IPS DF 4.7 (cell line): ENCODE measurements around the gene RNF224.

ENCODE experiments used
- DNase-seq: peaks from one replicate; pipeline ENCODE4 v3.0.0-alpha.2; 2013; ENCODE audit warnings: low spot score; ENCODE audit errors: extremely low read depth

Gene RNF224

DNA sequence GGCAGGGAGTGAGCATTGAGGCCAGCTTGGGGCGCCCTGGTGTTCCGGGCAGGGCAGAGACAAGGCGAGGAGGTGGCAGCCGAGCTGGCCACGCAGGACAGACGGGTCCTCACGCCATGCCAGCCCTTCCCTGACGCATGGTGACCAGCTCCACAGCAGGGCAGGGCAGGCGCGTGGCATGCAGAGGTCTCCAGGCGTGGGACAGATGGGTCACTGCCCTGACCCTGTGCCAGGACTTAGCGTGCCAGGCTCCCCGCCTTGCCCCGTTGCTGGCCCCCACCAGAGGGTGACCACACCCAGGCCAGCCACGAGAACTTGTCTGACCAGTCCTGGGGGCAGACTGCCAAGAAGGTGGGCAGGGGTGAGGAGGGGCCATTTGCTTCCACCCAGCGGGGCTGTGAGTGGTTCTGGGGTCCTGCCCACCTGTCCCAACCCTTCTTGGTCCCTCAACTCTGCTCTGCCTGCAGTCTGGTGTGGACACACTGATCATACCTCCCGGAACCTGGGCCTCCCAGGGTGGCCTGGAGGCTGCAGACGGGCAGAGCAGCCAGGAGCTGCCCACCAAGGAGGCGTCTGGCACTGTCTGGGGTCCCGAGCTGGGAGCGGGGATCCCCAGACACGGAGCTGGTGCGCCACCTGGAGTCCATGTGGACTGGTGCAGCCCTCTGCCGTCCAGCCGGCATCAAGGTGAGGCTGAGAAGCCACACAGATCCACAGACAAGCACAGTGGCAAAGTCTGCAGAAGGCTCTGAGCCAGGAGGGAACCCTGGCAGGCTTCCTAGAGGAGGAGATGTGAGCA lies at the start of gene RNF224:
TSS of gene RNF224 (plus strand) at position 449 of the 799 bp plus-strand sequence. CDS start 834 bp downstream, outside the sequence.
- DNase-seq, result no peak

DNA sequence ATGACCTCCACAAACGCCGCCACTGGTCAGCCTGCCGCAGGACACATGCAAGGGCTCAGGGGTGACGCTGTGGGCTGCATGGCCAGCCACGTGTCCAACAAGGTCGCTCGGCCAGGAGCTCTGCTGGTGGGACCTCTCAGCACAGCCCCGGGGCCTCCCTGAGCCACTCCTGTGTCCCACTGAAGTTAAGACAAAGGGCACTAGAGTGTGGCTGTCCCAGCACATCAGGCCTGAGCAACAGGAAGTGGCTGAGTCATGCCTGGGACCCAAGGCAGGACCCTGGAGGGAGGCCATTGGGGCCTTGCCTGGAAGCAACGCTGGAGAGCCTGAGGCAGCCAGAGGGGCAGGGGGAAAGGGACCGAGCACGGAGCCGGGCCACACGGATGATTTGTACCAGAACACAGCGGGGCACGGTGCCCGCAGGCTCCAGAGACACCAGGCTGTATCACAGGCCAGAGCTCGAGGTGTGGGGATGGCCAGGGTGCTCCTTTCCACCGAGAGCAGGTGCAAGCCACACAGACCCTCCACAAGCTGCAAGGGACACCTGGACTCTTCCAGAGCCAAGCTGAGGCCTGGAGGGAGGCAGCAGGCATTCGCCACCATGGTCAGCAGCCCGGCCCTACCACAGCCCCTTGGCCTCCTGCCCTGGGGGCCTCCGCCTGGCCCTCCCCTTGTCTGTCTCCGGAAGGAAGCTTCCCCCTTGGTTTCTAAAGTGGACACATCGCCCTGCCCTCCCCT lies 48.9 kb upstream of the RNF224 start:
- DNase-seq, result no peak

DNA sequence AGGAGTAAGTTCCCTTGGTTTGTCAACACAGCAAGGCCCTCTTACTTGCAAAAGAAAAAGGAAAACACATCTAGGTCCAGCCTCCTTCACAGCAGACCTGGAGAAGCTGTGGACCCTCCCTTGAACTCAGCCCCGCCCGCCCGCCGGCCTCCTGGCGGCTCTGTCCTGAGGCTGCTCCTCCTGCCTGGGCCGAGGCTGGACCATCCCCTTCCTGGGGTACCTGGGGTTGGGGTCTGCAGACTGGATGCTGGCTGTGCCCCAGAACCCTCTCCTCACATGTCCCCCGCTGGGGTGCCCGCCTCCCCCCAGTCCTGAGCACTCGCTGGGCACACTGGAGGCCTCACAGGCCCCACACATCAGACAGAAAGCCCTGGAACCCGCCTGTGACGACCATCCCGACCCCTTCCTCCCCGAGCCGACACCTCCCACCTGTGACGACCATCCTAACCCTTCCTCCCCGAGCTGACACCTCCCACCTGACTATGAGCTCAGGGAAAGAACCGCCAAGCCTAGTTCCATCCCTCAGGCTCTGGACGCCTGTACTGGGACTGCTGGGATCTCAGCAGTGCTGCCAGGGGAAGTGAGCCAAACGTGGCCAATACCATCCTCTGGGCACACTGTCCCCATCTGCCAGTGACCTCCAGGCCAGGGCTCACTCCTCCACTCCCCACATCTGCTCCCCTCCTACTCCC lies 48.2 kb upstream of the RNF224 start:
- DNase-seq, result no peak

DNA sequence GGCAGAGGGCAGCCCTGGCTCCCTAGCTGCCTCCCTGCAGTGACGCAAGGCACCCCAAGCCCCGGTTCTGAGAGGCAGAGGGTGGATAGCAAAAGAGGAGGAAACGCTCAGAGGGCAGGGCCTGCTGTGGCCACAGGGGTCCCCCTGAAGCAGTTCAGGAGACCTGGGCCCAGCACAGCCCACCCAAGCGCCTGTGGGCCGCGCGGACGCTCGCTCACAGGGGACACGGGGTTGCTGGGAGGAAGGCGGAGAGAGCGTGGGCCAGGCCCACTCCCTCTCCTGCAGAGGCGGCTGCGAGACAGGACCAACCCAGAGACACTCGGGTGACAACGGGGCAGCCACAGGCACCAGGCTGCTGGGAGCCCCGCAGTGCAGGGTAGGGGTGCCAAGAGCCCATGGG lies 47.5 kb upstream of the RNF224 start:
- DNase-seq, result no peak

DNA sequence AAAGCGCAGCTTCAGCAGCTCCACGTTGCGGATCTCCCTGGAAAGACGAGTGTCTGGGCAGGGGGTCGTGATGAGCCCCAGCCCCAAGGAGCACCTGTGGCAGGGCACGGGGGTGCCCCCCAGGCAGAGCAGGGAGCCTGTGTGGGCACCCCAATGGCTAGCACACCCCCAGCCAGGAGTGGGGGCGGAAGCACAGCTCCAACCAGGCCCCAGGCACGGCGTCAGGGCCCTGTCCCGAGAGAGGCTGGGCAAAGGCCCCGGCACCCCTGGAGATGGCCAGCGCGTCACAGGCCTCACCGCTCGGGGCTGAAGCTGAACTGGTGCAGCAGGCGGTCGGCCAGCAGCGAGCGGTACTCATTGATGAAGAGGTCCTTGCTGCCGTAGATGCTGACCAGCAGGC lies 46.8 kb upstream of the RNF224 start:
- no peak for DNase-seq

DNA sequence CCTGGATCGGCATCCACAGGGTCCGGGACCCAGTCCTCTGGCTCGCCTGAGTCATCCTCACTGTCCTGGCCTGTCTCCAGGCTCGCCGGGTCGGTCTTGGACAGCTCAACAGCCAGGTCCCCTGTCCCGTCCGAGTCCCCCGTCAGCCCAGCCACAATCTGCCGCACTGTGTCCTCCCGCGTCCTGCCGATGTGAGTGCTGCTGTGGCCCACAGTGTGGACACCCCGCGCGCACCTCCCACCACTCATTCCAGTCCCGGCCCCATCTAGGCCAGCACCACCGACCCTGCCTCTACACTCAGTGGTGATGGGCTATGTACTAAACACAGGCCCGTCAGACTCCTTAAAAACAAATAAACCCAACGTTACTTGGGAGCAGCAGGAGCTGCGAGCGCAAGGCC lies 45.6 kb upstream of the RNF224 start:
- DNase-seq, result no peak

DNA sequence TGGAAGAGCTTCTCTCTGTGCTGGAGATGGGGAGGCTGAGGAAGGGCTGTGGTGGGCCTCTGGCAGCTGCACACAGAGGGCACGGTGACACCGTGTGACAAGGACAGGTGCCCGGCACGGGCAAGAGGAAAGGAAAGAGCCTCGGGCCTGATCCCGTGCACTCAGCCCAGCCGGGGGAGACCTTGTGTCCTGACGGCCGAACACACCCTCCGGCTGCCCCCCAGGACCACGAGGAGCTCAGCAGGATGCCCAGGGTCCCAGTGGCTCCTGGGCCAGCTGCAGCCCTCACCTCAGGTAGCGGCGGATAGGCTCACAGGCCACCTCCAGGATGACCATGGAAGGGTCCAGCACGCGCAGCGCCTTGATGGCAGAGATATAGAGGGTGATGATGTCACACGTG lies 44.5 kb upstream of the RNF224 start:
- no peak for DNase-seq

DNA sequence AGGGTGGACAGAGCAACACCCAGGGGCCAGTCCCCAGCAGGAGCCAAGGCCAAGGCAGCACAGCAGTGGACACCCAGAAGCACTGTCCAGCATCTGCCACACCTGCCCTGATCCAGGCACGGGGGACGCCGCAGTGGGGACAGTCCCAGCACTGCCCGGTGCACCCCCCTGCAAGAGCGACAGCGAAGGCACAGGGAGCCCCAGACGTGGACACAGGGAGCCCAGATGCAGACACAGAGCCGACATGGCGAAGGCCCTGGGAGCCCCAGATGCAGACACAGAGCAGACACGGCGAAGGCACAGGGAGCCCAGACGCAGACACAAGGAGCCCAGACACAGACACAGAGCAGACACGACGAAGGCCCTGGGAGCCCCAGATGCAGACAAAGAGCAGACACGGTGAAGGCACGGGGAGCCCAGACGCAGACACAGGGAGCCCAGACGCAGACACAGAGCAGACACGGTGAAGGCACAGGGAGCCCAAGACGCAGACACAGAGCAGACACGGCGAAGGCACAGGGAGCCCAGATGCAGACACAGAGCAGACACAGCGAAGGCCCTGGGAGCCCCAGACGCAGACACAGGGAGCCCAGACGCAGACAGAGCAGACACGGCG lies 43.2 kb upstream of the RNF224 start:
- DNase-seq, result no peak

GRCh38 chr9:137184881-137185660 lies 42.2 kb upstream of the RNF224 start:
- no peak for DNase-seq

- no peak for DNase-seq
These were observed 41.4 kb upstream of the RNF224 start for GRCh38 chr9:137185921-137186320.

DNA sequence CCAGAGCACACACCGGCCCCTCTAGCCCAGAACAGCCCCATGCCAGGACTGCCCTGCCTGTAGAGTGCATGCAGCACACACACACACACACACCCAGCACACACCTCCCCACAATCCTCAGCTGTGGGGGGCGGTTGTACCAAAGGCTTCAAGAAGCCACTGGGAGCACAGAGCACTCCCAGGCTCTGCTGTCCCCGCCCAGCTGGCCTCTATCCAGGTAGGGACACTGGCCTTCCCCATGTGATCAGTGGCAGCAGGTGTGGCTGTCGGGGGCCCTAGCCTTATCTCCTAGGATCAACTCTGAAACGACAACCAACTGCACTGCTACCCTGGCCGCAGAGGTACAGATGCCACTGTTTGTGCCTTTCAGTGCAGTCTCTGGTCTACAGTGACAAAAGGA lies 40.9 kb upstream of the RNF224 start:
- no peak for DNase-seq

DNA sequence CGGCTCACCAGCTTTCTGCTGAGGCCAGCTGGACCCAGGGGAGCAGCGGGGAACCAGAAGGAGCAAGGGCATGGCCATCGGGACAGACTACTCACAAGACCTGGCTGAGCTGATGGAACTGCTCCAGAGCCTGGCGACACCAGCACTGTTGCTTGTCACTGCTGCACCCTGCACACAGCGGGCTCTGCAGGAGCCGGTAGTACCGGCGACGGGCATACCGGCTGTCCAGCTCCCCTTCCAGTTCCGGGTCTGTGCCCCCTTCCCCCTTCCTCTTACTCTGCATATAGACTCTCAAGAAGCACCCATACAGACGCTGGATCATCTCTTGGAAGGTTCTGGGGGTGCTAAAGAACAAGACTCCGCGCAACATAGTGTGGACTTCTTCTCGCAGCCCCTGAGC lies 39.9 kb upstream of the RNF224 start:
- DNase-seq, result no peak

- DNase-seq, result no peak
These were observed 39.2 kb upstream of the RNF224 start for GRCh38 chr9:137188086-137188489.

DNA sequence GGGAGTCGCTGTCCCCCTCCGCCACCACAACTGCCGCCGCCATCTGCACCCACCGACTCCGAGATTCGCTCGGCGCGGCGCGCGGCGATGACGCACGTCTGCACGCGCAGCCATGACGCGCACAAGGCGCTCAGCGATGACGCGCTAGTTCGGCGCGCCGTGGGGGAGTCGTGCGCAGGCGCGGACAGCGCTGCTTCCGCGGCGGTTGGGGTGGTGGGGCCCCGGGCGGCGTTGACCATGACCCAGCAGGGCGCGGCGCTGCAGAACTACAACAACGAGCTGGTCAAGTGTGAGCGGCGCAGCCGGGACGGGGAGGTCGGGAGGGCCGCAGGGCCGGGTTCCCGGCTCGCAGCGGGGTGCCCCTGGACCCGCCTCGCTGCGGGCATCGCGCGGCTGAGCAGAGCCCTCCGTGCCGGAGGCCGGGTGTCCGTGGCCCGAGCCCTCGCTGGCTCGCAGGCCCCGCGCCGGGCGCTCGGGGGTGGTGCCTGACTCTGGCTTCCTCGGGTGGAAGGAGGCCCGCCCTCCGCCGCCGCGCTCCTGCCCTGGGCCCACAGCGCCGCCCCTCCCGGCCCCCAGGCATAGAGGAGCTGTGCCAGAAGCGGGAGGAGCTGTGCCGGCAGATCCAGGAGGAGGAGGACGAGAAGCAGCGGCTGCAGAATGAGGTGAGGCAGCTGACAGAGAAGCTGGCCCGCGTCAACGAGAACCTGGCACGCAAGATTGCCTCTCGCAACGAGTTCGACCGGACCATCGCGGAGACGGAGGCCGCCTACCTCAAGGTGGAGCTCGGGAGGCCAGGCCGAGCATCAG lies 38.6 kb upstream of the RNF224 start, which contains the start of the genes ANAPC2 and SSNA1:
TSS of gene ANAPC2 (minus strand) at position 71 of the 807 bp plus-strand sequence. CDS start at position 43, 28 bp downstream.
TSS of gene SSNA1 (plus strand) at position 187 of the 807 bp plus-strand sequence. CDS start at position 238, 51 bp downstream.
- DNase-seq, result no peak

DNA sequence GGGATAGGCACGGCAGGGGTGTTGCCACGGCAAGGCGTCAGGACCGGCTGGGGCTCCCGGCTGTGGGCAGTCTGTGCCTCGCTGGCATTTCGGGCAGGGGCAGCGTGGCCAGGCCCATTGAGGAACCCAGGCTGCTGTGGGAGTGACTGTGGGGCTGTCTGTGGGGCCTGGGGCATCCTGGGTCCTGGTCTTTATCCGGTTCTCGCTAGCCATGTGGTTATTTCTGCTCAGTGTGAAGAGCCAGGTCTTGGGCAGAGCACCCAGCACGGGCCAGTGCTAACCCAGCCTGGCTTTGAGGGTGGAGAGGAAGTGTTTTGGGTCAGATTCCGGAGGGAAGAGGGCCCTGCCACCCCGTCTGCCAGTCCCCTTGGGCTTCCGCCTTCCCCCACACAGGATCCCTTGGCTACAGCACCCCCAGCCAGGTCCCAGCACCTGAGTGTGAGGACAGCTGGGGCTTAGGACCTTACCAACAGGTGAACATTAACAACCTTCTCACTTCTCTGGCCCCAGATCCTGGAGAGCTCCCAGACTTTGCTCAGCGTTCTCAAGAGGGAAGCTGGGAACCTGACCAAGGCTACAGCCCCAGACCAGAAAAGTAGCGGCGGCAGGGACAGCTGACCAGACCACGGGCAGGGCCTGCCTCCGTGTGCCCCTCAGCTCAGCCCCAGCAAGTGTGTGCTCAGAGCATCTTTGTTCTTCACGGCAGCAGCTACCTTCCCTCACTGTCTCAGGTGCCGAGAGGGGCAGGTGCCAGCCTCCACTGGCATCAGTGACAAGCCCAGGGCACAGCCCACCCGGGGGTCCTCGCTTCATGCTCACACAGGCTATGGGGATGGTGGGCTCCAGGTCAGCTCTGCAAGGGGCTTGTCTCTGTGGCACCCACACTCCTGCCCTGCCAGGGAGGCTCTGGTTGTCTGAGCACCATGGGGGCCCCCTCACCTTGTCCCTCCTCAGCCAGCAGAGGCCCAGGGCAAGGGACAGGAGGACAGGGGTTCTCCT lies 37.7 kb upstream of the RNF224 start:
- no peak for DNase-seq

DNA sequence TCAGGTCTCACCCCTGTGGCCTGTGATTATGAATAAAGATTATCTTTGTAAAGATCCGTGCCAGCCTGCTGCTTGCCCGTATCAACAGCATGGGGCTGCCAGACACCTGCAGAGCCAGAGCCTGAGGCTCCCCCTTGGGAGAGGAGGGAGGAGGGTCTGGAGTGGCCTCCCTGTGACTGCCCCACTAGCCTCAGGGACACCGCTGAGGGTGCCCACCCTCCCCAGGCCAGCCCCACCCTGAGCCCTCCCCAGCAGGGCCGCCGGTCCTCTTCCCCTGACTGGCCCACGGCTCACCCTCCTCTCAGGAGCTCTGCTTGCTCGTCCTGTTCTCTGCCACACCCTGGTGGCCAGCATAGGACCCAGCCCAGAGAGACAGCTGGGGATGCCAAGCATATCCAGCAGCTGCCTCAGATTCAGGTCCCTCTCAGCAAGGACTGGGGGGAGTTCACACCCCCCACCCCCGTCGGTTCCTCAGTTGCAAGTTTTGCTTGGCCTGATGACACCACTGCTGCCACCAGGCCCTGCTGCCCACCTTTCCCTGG lies 36.9 kb upstream of the RNF224 start:
- no peak for DNase-seq

DNA sequence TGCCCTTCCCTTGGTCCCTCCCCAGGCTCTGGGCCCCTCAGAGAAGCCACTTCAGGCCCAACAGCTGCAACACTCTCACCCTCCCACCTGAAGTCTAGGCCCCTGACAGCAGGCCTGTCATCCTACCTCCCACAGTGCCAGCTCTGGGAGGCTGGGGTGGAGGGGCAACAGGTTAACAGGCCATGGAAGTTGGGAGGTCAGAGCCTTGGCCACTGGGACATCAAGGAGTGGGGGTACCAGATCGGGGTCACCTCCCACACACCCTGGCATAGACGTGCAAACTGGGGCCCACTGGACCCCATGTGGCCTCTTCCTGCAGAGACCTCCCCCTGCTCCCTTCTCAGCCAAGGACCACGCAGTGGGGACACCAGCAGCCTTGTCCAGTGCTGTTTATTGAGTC lies 36.1 kb upstream of the RNF224 start:
- no peak for DNase-seq

DNA sequence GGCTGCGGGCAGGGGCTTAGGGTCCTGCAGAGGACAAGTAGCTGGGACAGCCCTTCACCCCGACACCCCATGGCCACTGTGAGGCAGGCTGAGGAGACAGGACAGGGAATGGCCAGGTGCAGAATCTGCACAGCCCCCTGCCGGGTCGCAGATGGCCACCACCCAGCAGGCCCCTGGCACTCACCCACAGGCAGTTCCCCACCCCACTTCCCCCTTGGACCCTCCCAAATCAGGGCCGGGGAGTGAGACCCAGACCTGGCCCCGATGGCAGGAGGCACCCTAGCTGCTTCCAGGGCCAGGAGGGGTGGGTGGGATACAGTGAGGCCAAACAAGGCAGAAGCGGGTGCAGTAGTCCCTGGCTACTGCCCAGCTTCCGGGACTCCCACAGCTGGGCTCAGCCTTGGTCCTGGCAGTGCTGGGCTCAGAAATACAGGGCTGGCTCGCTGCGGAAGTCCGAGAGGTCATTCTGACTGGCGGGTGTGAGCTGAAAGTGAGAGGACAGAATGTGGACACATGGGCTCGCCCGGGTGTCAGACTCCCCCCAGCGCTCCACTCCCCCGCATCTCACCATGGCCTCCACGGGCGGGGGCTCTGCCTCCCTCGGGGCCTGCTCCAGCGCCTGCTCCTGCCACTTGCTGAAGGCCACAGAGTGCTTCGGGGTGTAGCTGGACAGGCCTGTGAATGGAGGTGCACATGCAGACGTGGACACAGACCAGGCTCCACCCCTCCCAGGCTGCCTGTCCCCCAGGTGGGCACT lies 35.4 kb upstream of the RNF224 start:
- DNase-seq, result no peak
